HepG2 (cell line): ENCODE results near the gene TCERG1L. TPM values are rescaled to one million over a fixed set of nuclear protein-coding genes. Genes with fewer than 3 reads are reported as not detected.

ENCODE experiments used
- ATAC-seq: fragments of 200-7000 bp; cut with Tn5 transposase; 3 replicates; pipeline ENCODE4 v1.9.1; 2020; ENCODE audit warnings: mild to moderate bottlenecking, moderate library complexity
- BruUV-seq: library from RNA; stranded (reverse); fragments of 400-500 nt; replicated peaks from 2 replicates; lab custom pipeline; 2021; lab: Mats Ljungman, UMichigan
- CTCF ChIA-PET: fragments of 300-600 bp; formaldehyde crosslinking; extraction: SDS; loops from one replicate; lab custom pipeline; 2021; ENCODE audit warnings: low total read pairs, inconsistent platforms, low intra/inter-chr PET ratio; lab: Yijun Ruan, JAX
- POLR2A ChIA-PET: fragments of 350-600 bp; sonication (Branson Sonifier 250); formaldehyde crosslinking; loops from one replicate; lab custom pipeline; 2020; ENCODE audit warnings: antibody characterized with exemption, inconsistent platforms; lab: Yijun Ruan, JAX
- DNase-seq: peaks from one replicate; pipeline ENCODE4 v3.0.0-alpha.2; 2015; ENCODE audit warnings: low spot score
- FAIRE-seq: peaks from 3 replicates; lab custom pipeline; 2011; peaks lifted over from hg19 to GRCh38; lab: Jason Lieb, UNC
- H2AFZ ChIP-seq: one replicate; pipeline ENCODE4 v1.6.1; 2011; ENCODE audit warnings: low read length, inconsistent platforms
- H3K27ac ChIP-seq: fragments of 300-600 bp; 3 replicates; pipeline ENCODE4 v1.8.0; 2011; ENCODE audit warnings: mixed run types, mild to moderate bottlenecking, mixed read lengths, low read length, inconsistent platforms; ENCODE audit not compliant: insufficient read depth; ENCODE audit errors: extremely low read length
- H3K27me3 ChIP-seq, 2 experiments: fragments of 200-600 bp in 1 of 2; 2 replicates in 1 of 2; 3 replicates in 1 of 2; pipeline versions ENCODE4 v1.6.0 to v1.8.0; 2011; ENCODE audit warnings: low read length in 2 of 2, mild to moderate bottlenecking in 2 of 2, moderate library complexity in 2 of 2, inconsistent platforms in 1 of 2; ENCODE audit not compliant: insufficient read depth in 2 of 2, control insufficient read depth in 1 of 2
- H3K36me3 ChIP-seq, 2 experiments: fragments of 200-600 bp in 1 of 2; replicated peaks in 1 of 2; 2 replicates in 1 of 2; 3 replicates in 1 of 2; pipeline versions ENCODE4 v1.5.1 to v1.8.0; 2011; ENCODE audit warnings: low read length in 2 of 2, inconsistent platforms in 1 of 2; ENCODE audit not compliant: insufficient read depth in 2 of 2, control insufficient read depth in 1 of 2
- H3K4me1 ChIP-seq: 2 replicates; pipeline ENCODE4 v1.5.1; 2012; ENCODE audit warnings: low read length, inconsistent platforms; ENCODE audit not compliant: insufficient read depth
- H3K4me2 ChIP-seq: 2 replicates; pipeline ENCODE4 v1.6.0; 2011; ENCODE audit warnings: low read depth, low read length, inconsistent platforms
- H3K4me3 ChIP-seq, 3 experiments: fragments of 200-600 bp in 1 of 3; sonication (generic), shearing (Covaris generic) in 1 of 3; replicated peaks in 1 of 3; 2 replicates each; pipeline ENCODE4 v1.5.1; 2011 to 2016; ENCODE audit warnings: low read length in 3 of 3, inconsistent platforms in 2 of 3, low read depth in 2 of 3, mild to moderate bottlenecking in 2 of 3, control low read depth in 1 of 3, mixed read lengths in 1 of 3; ENCODE audit not compliant: insufficient read depth in 1 of 3
- H3K79me2 ChIP-seq: one replicate; pipeline ENCODE4 v1.6.1; 2011; ENCODE audit warnings: low read length, inconsistent platforms; ENCODE audit not compliant: insufficient read depth
- H3K9ac ChIP-seq: 2 replicates; pipeline ENCODE4 v1.6.0; 2011; ENCODE audit warnings: mild to moderate bottlenecking, low read depth, low read length, inconsistent platforms; ENCODE audit not compliant: insufficient read depth
- H3K9me3 ChIP-seq: 2 replicates; pipeline ENCODE4 v1.5.1; 2012; ENCODE audit warnings: mild to moderate bottlenecking, low read length
- H4K20me1 ChIP-seq: 2 replicates; pipeline ENCODE4 v1.6.0; 2011; ENCODE audit warnings: inconsistent platforms, mild to moderate bottlenecking, low read length, moderate library complexity; ENCODE audit not compliant: insufficient read depth
- ATAD3A ChIP-seq: sonication (generic); formaldehyde crosslinking; IDR thresholded peaks from 2 replicates; pipeline ENCODE4 v1.4.0; 2020; ENCODE audit warnings: missing genetic modification reagents
- ATM ChIP-seq: fragments of 450-650 bp; IDR thresholded peaks from 2 replicates; pipeline ENCODE4 v1.7.1; 2017; ENCODE audit warnings: mild to moderate bottlenecking, borderline replicate concordance
- BHLHE40 ChIP-seq: IDR thresholded peaks from 2 replicates; pipeline ENCODE4 v1.6.1; 2011; ENCODE audit warnings: low read length, improper control_type of control experiment
- DR1 ChIP-seq: sonication (generic); formaldehyde crosslinking; IDR thresholded peaks from 2 replicates; pipeline ENCODE4 v1.8.0; 2021; ENCODE audit warnings: mild to moderate bottlenecking, missing genetic modification reagents, inconsistent platforms
- ELF4 ChIP-seq: sonication (generic); formaldehyde crosslinking; IDR thresholded peaks from 2 replicates; pipeline ENCODE4 v1.5.0; 2020; ENCODE audit warnings: missing genetic modification reagents, mild to moderate bottlenecking, moderate library complexity, borderline replicate concordance
- FOXC1 ChIP-seq: sonication (generic); formaldehyde crosslinking; IDR thresholded peaks from 2 replicates; pipeline ENCODE4 v1.8.0; 2022; ENCODE audit warnings: mild to moderate bottlenecking, missing genetic modification reagents, borderline replicate concordance
- FOXK2 ChIP-seq: fragments of 450-650 bp; IDR thresholded peaks from 2 replicates; pipeline ENCODE4 v1.6.1; 2016
- GMEB1 ChIP-seq: sonication (generic); formaldehyde crosslinking; IDR thresholded peaks from 2 replicates; pipeline ENCODE4 v1.5.1; 2020; ENCODE audit warnings: missing genetic modification reagents, mild to moderate bottlenecking, borderline replicate concordance
- MEF2D ChIP-seq: sonication (generic); formaldehyde crosslinking; IDR thresholded peaks from 2 replicates; pipeline ENCODE4 v1.5.1; 2020; ENCODE audit warnings: mild to moderate bottlenecking, missing genetic modification reagents
- PPARG ChIP-seq: conservative IDR thresholded peaks from 2 replicates; pipeline ENCODE4 v1.6.1; 2016; ENCODE audit warnings: missing biosample characterization, missing genetic modification reagents
- PRPF4 ChIP-seq: fragments of 200-400 bp; formaldehyde crosslinking; IDR thresholded peaks from 2 replicates; pipeline ENCODE4 v1.6.1; 2016; ENCODE audit warnings: low read length, low read depth; ENCODE audit not compliant: poor library complexity, severe bottlenecking
- RARA ChIP-seq: IDR thresholded peaks from 2 replicates; pipeline ENCODE4 v1.6.1; 2016; ENCODE audit warnings: missing genetic modification reagents, missing compliant biosample characterization
- RFX5 ChIP-seq: IDR thresholded peaks from 2 replicates; pipeline ENCODE4 v1.6.1; 2011; ENCODE audit warnings: low read depth, low read length, improper control_type of control experiment
- SAFB2 ChIP-seq: sonication (generic); formaldehyde crosslinking; IDR thresholded peaks from 2 replicates; pipeline ENCODE4 v1.5.1; 2020; ENCODE audit warnings: missing genetic modification reagents, low read depth, mild to moderate bottlenecking, borderline replicate concordance
- SP5 ChIP-seq: IDR thresholded peaks from 2 replicates; pipeline ENCODE4 v1.6.1; 2016; ENCODE audit warnings: low read depth, borderline replicate concordance
- YY1 ChIP-seq: IDR thresholded peaks from 2 replicates; pipeline ENCODE4 v1.6.1; 2011; ENCODE audit warnings: low read length, low read depth, moderate library complexity, mild to moderate bottlenecking; ENCODE audit not compliant: insufficient read depth, insufficient replicate concordance
- ZNF18 ChIP-seq: sonication (generic); formaldehyde crosslinking; IDR thresholded peaks from 2 replicates; pipeline ENCODE4 v1.8.0; 2022; ENCODE audit warnings: mild to moderate bottlenecking, missing genetic modification reagents; ENCODE audit not compliant: insufficient replicate concordance
- ZNF230 ChIP-seq: sonication (generic); formaldehyde crosslinking; IDR thresholded peaks from 2 replicates; pipeline ENCODE4 v1.4.0; 2020; ENCODE audit warnings: mild to moderate bottlenecking, missing genetic modification reagents
- ZNF432 ChIP-seq: sonication (generic); formaldehyde crosslinking; IDR thresholded peaks from 2 replicates; pipeline ENCODE4 v1.5.0; 2020; ENCODE audit warnings: missing genetic modification reagents, mild to moderate bottlenecking, borderline replicate concordance
- ZNF572 ChIP-seq: sonication (generic); formaldehyde crosslinking; IDR thresholded peaks from 2 replicates; pipeline ENCODE4 v1.5.1; 2020; ENCODE audit warnings: mild to moderate bottlenecking, missing genetic modification reagents
- WGBS: methylation state at CpG from one replicate; pipeline ENCODE4 v1.1.6; 2017; ENCODE audit warnings: low lambda C conversion rate; 5-methylcytosine and 5-hydroxymethylcytosine counted together
- in situ Hi-C: cut with HindIII; loops from 2 replicates; pipeline ENCODE4 v1.10.0; 2017; ENCODE audit warnings: low pct_unique_long_range_greater_than_20kb; ENCODE audit not compliant: extremely low pct_ligation_motif_present
- intact Hi-C: fragments of 100-400 bp; cut with micrococcal nuclease; formaldehyde crosslinking; loops from one replicate; pipeline ENCODE4 v1.10.0; 2022; ENCODE audit not compliant: unreplicated experiment
- polyA plus RNA-seq, 8 experiments: library from polyadenylated mRNA; depleted of rRNA in 3 of 8; stranded (reverse) in 7 of 8; unstranded in 1 of 8; fragments of >200 nt; fragmentation: Illumina TruSeq in 4 of 8; extraction: Trizol in 4 of 8; gene quantifications; 2 replicates each; pipeline versions ENCODE4 v1.2.1 to v1.2.3, GENCODE V29; 2011 to 2016; ENCODE audit warnings: low read depth in 4 of 8, missing spikeins in 1 of 8, mixed read lengths in 1 of 8; ENCODE audit not compliant: insufficient read depth in 1 of 8
- total RNA-seq, 5 experiments: library from RNA; depleted of rRNA; stranded (reverse); fragments of >200 nt; fragmentation: Illumina TruSeq; extraction: Trizol; gene quantifications; 2 replicates each; pipeline ENCODE4 v1.2.3, GENCODE V29; 2016; ENCODE audit warnings: low read depth in 1 of 5

The TCERG1L gene
- total and polyA plus RNA-seq, 2 of the 13 experiments (the other 11 are each of a cell fraction or from before 2014, with no cell fraction given), result not detected

GRCh38 chr10:131214521-131215244, 96.8 kb downstream of the TCERG1L start:
- CTCF ChIA-PET, result no interaction called here
- no peak overlapping the region for H3K4me2 ChIP-seq
- DNase-seq, result no peak

More at GRCh38 chr10:131214521-131215244, 96.8 kb downstream of the TCERG1L start:
- FAIRE-seq, result no peak
- Histone ChIP-seq H2AFZ (no peak overlapping the region), H3K4me1 (no peaks in the 10 kb centered on the region), H3K9me3 (no peaks in the 10 kb centered on the region), H3K4me3 (no peak overlapping the region), H3K27ac (no peak overlapping the region), H3K27me3 (peaks cover 12 to 56% of the 10 kb centered on the region in 2 experiments; a peak in 4 of 5 replicates), H3K9ac (no peak overlapping the region), H4K20me1 (no peaks in the 10 kb centered on the region), H3K79me2 (no peaks in the 10 kb centered on the region), H3K36me3 (no peaks in the 10 kb centered on the region)
- no peak for ATAC-seq
- WGBS, result 10% methylated on average over 15 of the region's 17 CpGs
- in situ Hi-C loops (no loop called here), intact Hi-C loops (no loop called here)
- no peak for TF ChIP-seq MEF2D
- no peak for TF ChIP-seq YY1
- TF ChIP-seq ZNF572 (CRISPR knock-in tag), result no peak
- no peak for TF ChIP-seq ZNF230 (CRISPR knock-in tag)
- no peak for TF ChIP-seq ATAD3A (CRISPR knock-in tag)
- TF ChIP-seq FOXK2, result no peak
- no peak for TF ChIP-seq ELF4
- no peak for TF ChIP-seq BHLHE40
- no peak for TF ChIP-seq FOXC1
- no peak for TF ChIP-seq ATM
- no peak for TF ChIP-seq RFX5
- no peak for TF ChIP-seq ZNF432 (CRISPR knock-in tag)
- TF ChIP-seq PPARG (CRISPR knock-in tag), result no peak
- no peak for TF ChIP-seq ZNF18
- TF ChIP-seq RARA, result no peak
- TF ChIP-seq DR1 (CRISPR knock-in tag), result no peak
- TF ChIP-seq PRPF4, result no peak
- no peak for TF ChIP-seq SAFB2
- no peak for TF ChIP-seq SP5 (CRISPR knock-in tag)
- TF ChIP-seq GMEB1 (CRISPR knock-in tag), result no peak
- BruUV-seq, result no TSS peak
- POLR2A ChIA-PET, result no interaction called here
